CD14-positive monocyte (primary cell): Measurements from ENCODE around the gene RREB1. TPM values are rescaled to one million over a fixed set of nuclear protein-coding genes. Genes with fewer than 3 reads are reported as not detected.

Experiments
- DNase-seq, 3 donors: peaks; one replicate each; pipeline ENCODE4 v3.0.0-alpha.2; 2011 to 2022
- H2AFZ ChIP-seq: 2 replicates; pipeline ENCODE4 v1.6.0; 2012; ENCODE audit warnings: mild to moderate bottlenecking, low read depth, low read length, inconsistent platforms; ENCODE audit not compliant: insufficient read depth, poor library complexity, severe bottlenecking
- H3K27ac ChIP-seq, 2 donors: 1 replicate in 1 of 2; 2 replicates in 1 of 2; pipeline ENCODE4 v1.5.1; 2012 to 2013; ENCODE audit warnings: low read length in 2 of 2, control low read depth in 1 of 2, inconsistent platforms in 1 of 2, low read depth in 1 of 2, mild to moderate bottlenecking in 1 of 2
- H3K27me3 ChIP-seq, 2 donors: one replicate each; pipeline versions ENCODE4 v1.6.0 to v1.6.1; 2011 to 2013; ENCODE audit warnings: low read length in 2 of 2; ENCODE audit not compliant: control insufficient read depth in 2 of 2, insufficient read depth in 2 of 2
- H3K36me3 ChIP-seq, 2 donors: replicated peaks in 1 of 2; 1 replicate in 1 of 2; 2 replicates in 1 of 2; pipeline versions ENCODE4 v1.5.1 to v1.6.1; 2012 to 2013; ENCODE audit warnings: low read length in 2 of 2, control low read depth in 1 of 2, inconsistent platforms in 1 of 2, mild to moderate bottlenecking in 1 of 2; ENCODE audit not compliant: insufficient read depth in 2 of 2, control insufficient read depth in 1 of 2
- H3K4me1 ChIP-seq, 2 donors: 1 replicate in 1 of 2; 2 replicates in 1 of 2; pipeline versions ENCODE4 v1.5.1 to v1.6.1; 2012 to 2013; ENCODE audit warnings: low read length in 2 of 2, control low read depth in 1 of 2, inconsistent platforms in 1 of 2, mild to moderate bottlenecking in 1 of 2, moderate library complexity in 1 of 2; ENCODE audit not compliant: insufficient read depth in 2 of 2, control insufficient read depth in 1 of 2
- H3K4me2 ChIP-seq: replicated peaks from 2 replicates; pipeline ENCODE3; 2012; ENCODE audit warnings: low read length, moderate library complexity, mild to moderate bottlenecking; ENCODE audit not compliant: poor library complexity, severe bottlenecking; ENCODE audit errors: extremely low read depth
- H3K4me3 ChIP-seq, 3 experiments: fragments of 200-600 bp in 1 of 3; sonication (generic) in 1 of 3; replicated peaks in 1 of 3; 1 replicate in 2 of 3; 2 replicates in 1 of 3; pipeline ENCODE4 v1.5.1; 2011 to 2013; ENCODE audit warnings: low read length in 3 of 3, mild to moderate bottlenecking in 3 of 3, control low read depth in 2 of 3, low read depth in 2 of 3, inconsistent platforms in 1 of 3, moderate library complexity in 1 of 3
- H3K79me2 ChIP-seq: 2 replicates; pipeline ENCODE4 v1.6.0; 2012; ENCODE audit warnings: mild to moderate bottlenecking, control low read depth, inconsistent platforms, low read length, moderate library complexity; ENCODE audit not compliant: insufficient read depth
- H3K9ac ChIP-seq: 2 replicates; pipeline ENCODE4 v1.6.0; 2017; ENCODE audit warnings: low read length, mild to moderate bottlenecking; ENCODE audit not compliant: insufficient read depth, poor library complexity, severe bottlenecking
- H3K9me3 ChIP-seq, 2 donors: replicated peaks in 1 of 2; 1 replicate in 1 of 2; 2 replicates in 1 of 2; pipeline versions ENCODE4 v1.5.1 to v1.6.1; 2012 to 2013; ENCODE audit warnings: low read length in 2 of 2, control low read depth in 1 of 2; ENCODE audit not compliant: control insufficient read depth in 1 of 2, insufficient read depth in 1 of 2
- H4K20me1 ChIP-seq: 2 replicates; pipeline ENCODE4 v1.6.0; 2012; ENCODE audit warnings: mild to moderate bottlenecking, low read length, control low read depth, moderate library complexity; ENCODE audit not compliant: insufficient read depth
- H3K27ac Mint-ChIP-seq, 7 donors: one replicate each; pipeline ENCODE4 v1.8.0; 2020; ENCODE audit warnings: mild to moderate bottlenecking in 7 of 7, mixed read lengths in 7 of 7, moderate library complexity in 6 of 7, inconsistent platforms in 2 of 7
- H3K27me3 Mint-ChIP-seq, 3 donors: one replicate each; pipeline ENCODE4 v1.8.0; 2021 to 2022; ENCODE audit warnings: low read depth in 3 of 3, mild to moderate bottlenecking in 3 of 3, mixed read lengths in 3 of 3, moderate library complexity in 3 of 3, inconsistent platforms in 1 of 3
- H3K36me3 Mint-ChIP-seq, 2 donors: one replicate each; pipeline ENCODE4 v1.8.0; 2020; ENCODE audit warnings: mixed read lengths in 2 of 2, inconsistent platforms in 1 of 2, mild to moderate bottlenecking in 1 of 2
- H3K4me1 Mint-ChIP-seq: one replicate; pipeline ENCODE4 v1.8.0; 2020; ENCODE audit warnings: mild to moderate bottlenecking, mixed read lengths
- H3K4me3 Mint-ChIP-seq, 2 donors: one replicate each; pipeline ENCODE4 v1.8.0; 2020; ENCODE audit warnings: mild to moderate bottlenecking in 2 of 2, mixed read lengths in 2 of 2, moderate library complexity in 1 of 2
- H3K9me3 Mint-ChIP-seq, 7 donors: one replicate each; pipeline ENCODE4 v1.8.0; 2020 to 2022; ENCODE audit warnings: mixed read lengths in 7 of 7, mild to moderate bottlenecking in 6 of 7, moderate library complexity in 6 of 7, inconsistent platforms in 2 of 7
- WGBS: methylation state at CpG from one replicate; pipeline ENCODE4 v1.1.5; 2013; ENCODE audit warnings: missing lambda C conversion rate; ENCODE audit not compliant: insufficient coverage; 5-methylcytosine and 5-hydroxymethylcytosine counted together
- intact Hi-C, 2 donors: fragments of 100-400 bp; cut with micrococcal nuclease; formaldehyde crosslinking; loops; one replicate each; pipeline versions ENCODE4 v1.15.0 to v1.15.1; 2023
- polyA plus RNA-seq, 3 donors: library from polyadenylated mRNA; depleted of rRNA in 1 of 3; unstranded in 2 of 3; stranded (reverse) in 1 of 3; fragments of 300-500 nt in 2 of 3; fragments of >200 nt in 1 of 3; fragmentation: Illumina TruSeq in 2 of 3; gene quantifications; 1 replicate in 2 of 3; 2 replicates in 1 of 3; pipeline ENCODE4 v1.2.3, GENCODE V29; 2012 to 2021
- TF ChIP-seq, protein P1 (sequence below): fragments of 200-600 bp; IDR thresholded peaks from one replicate; pipeline ENCODE4 v1.8.0; 2022; ENCODE audit warnings: antibody characterized with exemption, mild to moderate bottlenecking

The RREB1 gene
- polyA plus RNA-seq, 3 donors = 2.1 to 15.3 (median 5.6) TPM

DNA sequence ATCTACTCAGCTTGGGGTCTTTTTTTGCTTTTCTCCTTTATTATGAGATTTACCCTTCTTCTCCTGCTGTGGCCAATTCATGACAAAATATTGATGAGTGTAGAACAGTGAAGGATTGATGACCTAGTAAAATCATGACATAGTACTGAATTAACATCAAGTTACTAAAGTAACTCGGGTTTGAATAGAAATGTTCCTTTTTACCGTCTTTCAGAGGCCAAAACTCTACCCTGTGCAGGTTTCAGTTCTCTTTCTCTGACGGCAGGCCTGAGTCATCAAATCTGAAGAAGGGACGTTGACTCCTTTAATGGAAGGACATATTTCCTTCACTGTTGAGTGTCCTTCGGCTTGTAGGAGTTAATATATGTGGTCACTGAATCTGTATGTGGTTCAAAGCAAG is 80.7 kb downstream of the RREB1 start:
- H3K36me3 ChIP-seq = peaks cover 48 to 77% of the 10 kb centered on the region in 2 donors
- DNase-seq = peak; percentile 81 to 88 (median 88)

DNA sequence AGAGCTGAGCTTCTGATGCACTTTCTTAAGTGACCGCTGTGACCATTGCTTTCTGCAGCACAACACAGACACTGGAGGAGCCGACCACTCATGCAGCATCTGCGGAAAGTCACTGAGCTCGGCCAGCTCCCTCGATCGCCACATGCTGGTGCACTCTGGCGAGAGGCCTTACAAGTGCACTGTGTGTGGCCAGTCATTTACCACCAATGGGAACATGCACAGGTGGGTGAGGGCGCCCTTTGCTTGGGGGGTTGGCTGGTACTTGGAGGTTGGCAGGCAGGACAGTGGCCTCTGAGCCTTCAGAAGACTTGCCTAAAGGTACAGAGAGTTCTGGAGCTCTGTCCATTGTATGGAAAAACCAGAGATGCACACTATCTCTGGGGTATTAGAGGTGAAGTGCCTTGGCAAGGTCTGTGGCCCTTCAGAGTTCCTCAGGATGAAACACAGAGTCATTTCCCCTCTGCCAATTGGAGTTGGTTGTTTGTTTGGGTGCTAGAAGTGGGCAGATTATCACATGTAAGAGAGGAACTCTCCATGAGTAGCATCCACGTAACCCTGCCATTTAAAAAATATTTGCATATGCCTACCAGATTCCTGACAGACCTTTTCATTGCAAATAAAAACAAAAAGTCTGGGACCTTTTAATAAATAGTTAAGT is 81.5 kb downstream of the RREB1 start:
- Mint-ChIP-seq H3K9me3 (no peaks in the 10 kb centered on the region), H3K27ac (peak overlapping the region; percentile 93 to 98 (median 97)), H3K36me3 (peaks cover 85 to 89% of the 10 kb centered on the region in 2 donors), H3K4me1 (peaks cover 39% of the 10 kb centered on the region), H3K27me3 (no peaks in the 10 kb centered on the region), H3K4me3 (no peak overlapping the region)
- Histone ChIP-seq H2AFZ (no peak overlapping the region), H4K20me1 (no peaks in the 10 kb centered on the region), H3K4me1 (peaks cover 38% of the 10 kb centered on the region in 2 donors), H3K9ac (peak overlapping the region; percentile 4), H3K79me2 (peaks cover 78% of the 10 kb centered on the region), H3K27me3 (no peaks in the 10 kb centered on the region), H3K4me2 (peak overlapping the region; percentile 45), H3K4me3 (peak overlapping the region in 1 of 3 experiments; percentile 33), H3K36me3 (peaks cover 47 to 80% of the 10 kb centered on the region in 2 donors), H3K9me3 (no peaks in the 10 kb centered on the region), H3K27ac (peak overlapping the region; percentile 83 to 89)
- no peak for DNase-seq
- TF ChIP-seq, protein P1, sequence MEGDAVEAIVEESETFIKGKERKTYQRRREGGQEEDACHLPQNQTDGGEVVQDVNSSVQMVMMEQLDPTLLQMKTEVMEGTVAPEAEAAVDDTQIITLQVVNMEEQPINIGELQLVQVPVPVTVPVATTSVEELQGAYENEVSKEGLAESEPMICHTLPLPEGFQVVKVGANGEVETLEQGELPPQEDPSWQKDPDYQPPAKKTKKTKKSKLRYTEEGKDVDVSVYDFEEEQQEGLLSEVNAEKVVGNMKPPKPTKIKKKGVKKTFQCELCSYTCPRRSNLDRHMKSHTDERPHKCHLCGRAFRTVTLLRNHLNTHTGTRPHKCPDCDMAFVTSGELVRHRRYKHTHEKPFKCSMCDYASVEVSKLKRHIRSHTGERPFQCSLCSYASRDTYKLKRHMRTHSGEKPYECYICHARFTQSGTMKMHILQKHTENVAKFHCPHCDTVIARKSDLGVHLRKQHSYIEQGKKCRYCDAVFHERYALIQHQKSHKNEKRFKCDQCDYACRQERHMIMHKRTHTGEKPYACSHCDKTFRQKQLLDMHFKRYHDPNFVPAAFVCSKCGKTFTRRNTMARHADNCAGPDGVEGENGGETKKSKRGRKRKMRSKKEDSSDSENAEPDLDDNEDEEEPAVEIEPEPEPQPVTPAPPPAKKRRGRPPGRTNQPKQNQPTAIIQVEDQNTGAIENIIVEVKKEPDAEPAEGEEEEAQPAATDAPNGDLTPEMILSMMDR = no peak
- 100% methylated on average over 2 of the region's 9 CpGs for WGBS
- intact Hi-C loops = loop anchor here (2.0 to 10.0 kb wide), 3 partner anchors 44 to 84 kb away; partner anchors contain the start of gene RREB1 (in 1 of the 2)

More for the DNA sequence above, 80.7 kb downstream of the RREB1 start:
- H3K27ac Mint-ChIP-seq = peak overlapping the region; percentile 93 to 98 (median 97)
- H3K36me3 Mint-ChIP-seq = peaks cover 83 to 86% of the 10 kb centered on the region in 2 donors
- H3K4me1 Mint-ChIP-seq = peaks cover 39% of the 10 kb centered on the region
- peaks cover 75% of the 10 kb centered on the region for H3K79me2 ChIP-seq
- peaks cover 38% of the 10 kb centered on the region in 2 donors for H3K4me1 ChIP-seq
- peak overlapping the region in 1 of 2 donors; percentile 31 for H3K4me3 Mint-ChIP-seq
- no peaks in the 10 kb centered on the region for H3K9me3 ChIP-seq
- TF ChIP-seq, protein P1 = no peak
- peak overlapping the region in 1 of 3 experiments; percentile 33 for H3K4me3 ChIP-seq
- no peaks in the 10 kb centered on the region for H3K9me3 Mint-ChIP-seq
- H3K27me3 ChIP-seq = no peaks in the 10 kb centered on the region
- no peaks in the 10 kb centered on the region for H3K27me3 Mint-ChIP-seq
- H3K4me2 ChIP-seq = peak overlapping the region; percentile 45
- no peak overlapping the region for H3K9ac ChIP-seq
- no peaks in the 10 kb centered on the region for H4K20me1 ChIP-seq
- intact Hi-C loops = loop anchor here (2.0 to 10.0 kb wide), 3 partner anchors 44 to 84 kb away; partner anchors contain the start of gene RREB1 (in 1 of the 2)
- H2AFZ ChIP-seq = no peak overlapping the region
- WGBS = no CpG with 5 or more reads among the region's 5 CpGs
- peak overlapping the region; percentile 83 to 89 for H3K27ac ChIP-seq
